Measurements from ENCODE around the gene CNOT2.

DNA sequence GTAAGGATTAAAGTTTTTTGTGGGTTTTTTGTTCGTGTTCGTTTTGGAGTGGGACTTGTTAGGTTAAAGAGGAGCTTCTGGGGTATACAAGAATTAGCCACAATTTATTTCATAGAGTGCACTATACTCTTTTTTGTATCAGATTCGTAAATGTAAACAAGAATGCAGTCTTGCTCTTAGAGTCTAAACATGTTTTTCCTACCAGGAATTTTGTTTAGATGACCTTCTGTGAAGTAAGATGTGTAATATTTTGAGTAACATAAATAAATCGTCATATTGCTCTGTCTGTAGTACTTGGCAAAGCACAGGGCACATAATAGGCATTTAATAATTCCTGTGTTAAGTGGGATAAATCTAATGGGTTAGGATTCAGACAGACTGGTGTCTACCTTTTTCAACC lies 9.6 kb downstream of the CNOT2 start:
- TF ChIP-seq, protein P1, sequence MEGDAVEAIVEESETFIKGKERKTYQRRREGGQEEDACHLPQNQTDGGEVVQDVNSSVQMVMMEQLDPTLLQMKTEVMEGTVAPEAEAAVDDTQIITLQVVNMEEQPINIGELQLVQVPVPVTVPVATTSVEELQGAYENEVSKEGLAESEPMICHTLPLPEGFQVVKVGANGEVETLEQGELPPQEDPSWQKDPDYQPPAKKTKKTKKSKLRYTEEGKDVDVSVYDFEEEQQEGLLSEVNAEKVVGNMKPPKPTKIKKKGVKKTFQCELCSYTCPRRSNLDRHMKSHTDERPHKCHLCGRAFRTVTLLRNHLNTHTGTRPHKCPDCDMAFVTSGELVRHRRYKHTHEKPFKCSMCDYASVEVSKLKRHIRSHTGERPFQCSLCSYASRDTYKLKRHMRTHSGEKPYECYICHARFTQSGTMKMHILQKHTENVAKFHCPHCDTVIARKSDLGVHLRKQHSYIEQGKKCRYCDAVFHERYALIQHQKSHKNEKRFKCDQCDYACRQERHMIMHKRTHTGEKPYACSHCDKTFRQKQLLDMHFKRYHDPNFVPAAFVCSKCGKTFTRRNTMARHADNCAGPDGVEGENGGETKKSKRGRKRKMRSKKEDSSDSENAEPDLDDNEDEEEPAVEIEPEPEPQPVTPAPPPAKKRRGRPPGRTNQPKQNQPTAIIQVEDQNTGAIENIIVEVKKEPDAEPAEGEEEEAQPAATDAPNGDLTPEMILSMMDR (IDR thresholded peaks at IDR 0.05) = no peak
- no peak for TF ChIP-seq POLR2AphosphoS5 (IDR thresholded peaks at IDR 0.05)
